GM19351 (cell line): ENCODE results near the gene SMG6.
A peak's percentile ranks its signal among the peaks of the same experiment; 100 is the strongest.

Experiments used
- ATAC-seq: cut with Tn5 transposase; IDR thresholded peaks from one replicate; pipeline ENCODE4 v1.9.1; 2021; ENCODE audit warnings: mild to moderate bottlenecking, moderate library complexity; ENCODE audit not compliant: unreplicated experiment

Gene SMG6

GRCh38 chr17:2111691-2112090, 191.9 kb downstream of the SMG6 start:
- ATAC-seq: no peak

GRCh38 chr17:2110436-2110835, 193.1 kb downstream of the SMG6 start:
- no peak for ATAC-seq

DNA sequence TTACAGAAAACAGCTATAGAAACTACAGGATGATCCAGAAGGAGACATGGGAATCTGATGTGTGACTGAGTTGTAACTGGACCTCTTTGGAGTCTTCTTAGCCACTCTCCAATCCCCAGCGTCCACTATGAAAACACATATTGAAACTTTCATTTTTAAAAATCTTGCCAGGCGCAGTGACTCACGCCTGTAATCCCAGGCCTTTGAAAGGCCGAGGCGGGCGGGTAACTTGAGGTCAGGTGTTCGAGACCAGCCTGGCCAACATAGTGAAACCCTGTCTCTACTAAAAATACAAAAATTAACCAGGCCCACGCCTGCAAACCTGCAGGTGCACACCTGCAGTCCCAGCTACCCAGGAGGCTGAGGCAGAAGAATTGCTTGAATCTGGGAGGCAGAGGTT, 195.4 kb downstream of the SMG6 start:
- no peak for ATAC-seq

DNA sequence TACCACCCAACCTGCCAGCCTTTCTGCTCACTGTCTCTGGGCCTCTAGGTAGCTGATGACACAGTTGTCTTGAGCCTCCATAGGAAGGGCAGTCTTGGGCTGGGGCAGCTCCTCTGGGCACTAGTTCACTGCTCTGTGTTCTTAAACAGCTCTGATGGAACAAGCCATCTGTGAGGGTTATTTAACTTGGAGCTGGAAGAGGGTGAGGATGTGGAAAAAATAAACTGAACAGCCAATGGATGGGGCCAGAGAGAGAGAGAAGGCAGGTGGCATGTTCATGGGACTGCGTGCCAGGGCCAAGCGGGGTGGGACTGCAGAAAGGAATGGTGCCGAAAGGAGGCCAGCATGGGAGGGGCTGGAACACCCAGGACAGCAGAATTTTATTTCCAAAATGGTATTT, 196.1 kb downstream of the SMG6 start:
- ATAC-seq: no peak

- no peak for ATAC-seq
These were observed 196.5 kb downstream of the SMG6 start for GRCh38 chr17:2107050-2107449.

GRCh38 chr17:2106308-2106955, 197.2 kb downstream of the SMG6 start:
- no peak for ATAC-seq

GRCh38 chr17:2105663-2106062, 197.9 kb downstream of the SMG6 start:
- no peak for ATAC-seq

DNA sequence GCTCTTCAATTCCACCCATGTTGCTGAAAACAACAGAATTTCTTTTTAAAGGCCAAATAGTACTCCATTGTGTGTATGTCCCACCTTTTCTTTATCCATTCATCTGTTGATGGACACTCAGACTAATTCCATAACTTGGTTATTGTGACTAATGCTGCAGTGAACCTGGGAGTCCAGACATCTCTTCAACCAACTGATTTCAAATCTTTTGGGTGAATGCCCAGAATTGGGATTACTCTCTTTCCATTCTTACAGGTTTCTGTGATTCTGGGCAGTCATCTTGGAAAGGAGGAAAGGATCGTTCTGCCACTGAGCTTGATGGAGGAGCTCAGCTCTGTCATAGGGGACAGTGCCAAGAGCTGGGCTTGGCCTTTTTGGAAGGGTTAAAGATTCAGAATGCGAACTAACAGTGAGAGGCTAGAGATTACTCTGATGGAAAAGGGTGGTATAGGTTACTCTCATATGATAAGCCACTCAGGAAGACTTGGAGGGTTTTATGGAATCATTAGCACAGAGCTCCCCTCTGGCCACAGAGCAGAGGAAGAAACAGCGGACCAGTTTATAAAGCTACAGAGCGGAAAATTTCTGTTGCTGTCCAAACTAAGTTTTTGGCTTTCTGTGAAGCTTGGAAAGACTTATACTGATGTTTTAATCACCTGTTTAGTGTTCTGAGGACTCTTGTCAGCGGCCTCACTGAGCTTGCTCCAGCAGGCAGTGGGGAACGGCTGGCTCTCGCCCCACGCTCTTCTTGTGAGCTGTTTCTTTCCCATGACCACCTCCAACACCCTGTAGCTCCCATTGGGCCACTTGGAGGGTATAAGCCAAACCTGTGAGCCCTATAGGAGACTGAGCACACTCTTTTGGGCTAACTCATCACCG, 200.4 kb downstream of the SMG6 start:
- no peak for ATAC-seq

DNA sequence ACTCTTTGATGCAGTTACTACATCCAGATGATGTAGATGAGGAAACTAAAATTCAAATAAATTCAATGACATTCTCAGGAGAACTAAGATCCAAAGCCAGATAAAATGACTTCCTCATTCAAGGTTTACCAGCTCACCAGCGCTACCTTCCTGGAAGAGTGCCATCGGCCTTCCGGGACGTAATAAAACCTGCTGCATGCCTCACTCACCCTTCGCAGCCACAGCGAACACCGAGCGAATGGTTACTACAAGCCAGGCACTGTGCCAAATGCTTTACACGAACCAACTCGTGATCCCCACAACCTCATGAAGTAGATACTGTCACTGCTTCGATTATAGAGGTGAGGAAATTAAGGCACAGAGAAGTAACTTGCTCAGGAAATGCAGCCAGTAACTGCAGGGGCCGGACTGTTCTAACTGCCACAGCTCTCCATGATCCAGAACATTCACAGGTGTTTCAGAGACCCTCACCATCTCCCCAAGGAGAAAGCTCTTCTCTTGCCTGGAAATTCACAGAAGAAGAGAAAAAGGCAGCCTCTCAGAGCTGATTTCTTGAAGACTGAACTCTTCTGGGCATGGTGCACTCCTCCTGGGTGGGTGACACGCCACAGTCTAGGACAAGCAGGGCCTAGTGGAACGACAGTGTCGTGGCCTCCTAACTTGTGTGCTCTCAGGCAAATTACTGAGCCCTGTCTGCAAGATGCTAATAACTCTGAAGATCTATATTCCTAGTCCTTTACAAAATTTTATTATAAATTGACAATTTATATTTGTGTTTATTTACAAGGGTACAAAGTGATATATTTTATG, 201.9 kb downstream of the SMG6 start:
- ATAC-seq: no peak

DNA sequence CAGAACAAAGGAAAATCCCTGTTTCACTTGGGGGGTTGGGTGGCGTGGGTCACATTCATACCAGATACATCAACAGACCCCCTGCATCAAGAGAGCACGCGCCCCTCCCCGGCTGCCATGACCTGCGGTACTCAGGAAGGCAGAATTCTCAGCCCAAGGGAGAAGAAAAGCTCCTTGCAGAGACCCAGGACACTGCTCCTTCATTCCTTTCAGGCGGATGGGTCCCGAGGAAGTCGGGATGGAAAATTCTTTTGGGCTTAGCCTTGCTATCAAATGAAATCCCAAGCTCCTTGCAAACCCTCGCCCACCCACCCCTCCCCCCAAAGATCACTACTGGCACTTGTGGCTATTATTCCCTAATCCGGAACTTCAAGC, 208.1 kb downstream of the SMG6 start:
- no peak for ATAC-seq

DNA sequence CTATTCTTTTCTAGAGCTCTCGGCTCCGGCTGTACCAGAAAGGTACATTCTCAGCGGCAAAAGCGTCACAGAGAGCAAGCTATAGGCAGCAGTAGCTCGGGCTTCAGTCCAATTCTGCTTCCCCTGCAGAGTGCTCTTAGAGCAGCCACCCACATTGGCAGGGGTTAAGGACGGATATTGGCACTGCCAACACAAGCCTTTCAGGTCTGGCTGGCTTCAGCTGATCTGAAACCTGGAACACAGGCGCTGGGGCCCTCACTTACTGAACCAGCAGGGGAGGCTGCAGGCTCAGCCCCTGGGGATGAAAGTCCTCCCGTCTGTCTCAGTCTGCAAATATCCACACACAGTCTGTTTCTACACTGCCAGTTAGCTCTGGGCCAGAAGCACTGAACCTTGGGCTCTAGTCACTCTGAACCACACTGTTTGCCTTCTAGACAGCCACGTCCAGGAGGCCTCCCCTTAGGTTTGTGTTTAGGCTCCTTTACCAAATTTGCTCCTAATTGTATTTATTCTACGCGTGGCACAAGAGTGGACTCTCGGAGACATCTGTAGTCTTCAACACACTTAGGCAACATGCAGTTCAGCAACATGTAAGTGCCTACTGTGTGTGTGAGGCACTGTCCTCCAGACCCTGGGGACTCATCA, 208.6 kb downstream of the SMG6 start:
- ATAC-seq: no peak

- no peak for ATAC-seq
These were observed 210.2 kb downstream of the SMG6 start for GRCh38 chr17:2093349-2093748.

DNA sequence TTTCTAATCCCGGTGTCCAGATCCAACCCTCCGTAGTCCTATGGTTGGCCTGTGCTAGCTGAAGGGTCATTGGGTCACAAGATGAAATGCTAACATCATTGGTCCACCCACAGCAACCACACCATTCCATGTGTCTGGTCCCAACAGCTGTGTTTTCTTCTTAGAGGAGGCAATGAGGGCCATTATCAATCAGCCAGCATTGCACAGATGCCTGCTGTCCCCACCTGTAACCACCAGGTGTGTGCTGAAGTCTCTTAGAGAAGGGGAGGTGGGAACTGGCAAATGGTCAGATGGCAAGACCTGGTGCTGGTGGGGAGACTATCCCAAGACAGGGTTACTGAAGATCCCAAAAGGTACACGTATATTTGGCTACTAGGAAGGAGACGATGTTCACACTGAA, 211.3 kb downstream of the SMG6 start:
- no peak for ATAC-seq

- no peak for ATAC-seq
These were observed 212.6 kb downstream of the SMG6 start for GRCh38 chr17:2090804-2091534.

GRCh38 chr17:2090210-2090641, 213.4 kb downstream of the SMG6 start:
- no peak for ATAC-seq

- ATAC-seq: peak; percentile 14
These were observed 214.6 kb downstream of the SMG6 start for GRCh38 chr17:2089021-2089422.

DNA sequence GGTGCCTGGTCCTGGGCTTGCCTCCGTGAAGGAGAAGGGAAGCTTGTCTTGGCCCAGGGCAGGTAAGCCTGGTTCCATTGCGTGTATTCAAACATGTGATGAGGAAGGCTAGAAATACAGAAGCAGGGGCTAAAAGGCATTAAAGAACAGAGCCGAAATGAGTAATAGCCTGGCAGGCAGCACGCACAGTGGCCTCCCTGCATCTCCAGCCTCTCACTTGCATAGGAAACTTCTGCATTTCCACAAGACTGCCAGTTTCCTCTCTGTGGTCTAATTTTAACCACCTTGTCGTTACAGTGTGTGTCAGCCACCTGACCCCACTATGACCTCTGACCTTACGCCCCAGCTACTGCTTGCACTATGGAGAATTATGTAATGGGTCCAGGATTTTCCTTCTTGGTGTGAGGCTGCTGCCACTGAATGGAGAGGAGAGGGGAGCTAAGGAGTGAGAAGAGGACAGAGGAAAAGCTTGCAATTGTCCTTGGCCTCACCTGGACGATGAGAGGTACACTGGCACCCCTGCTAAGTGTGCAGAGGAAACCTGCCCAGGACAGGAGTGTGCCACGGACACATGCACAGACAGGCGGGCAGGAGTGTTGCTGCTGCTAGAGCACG, 215.9 kb downstream of the SMG6 start:
- ATAC-seq: peak; percentile 44

- no peak for ATAC-seq
These were observed 217.3 kb downstream of the SMG6 start for GRCh38 chr17:2086306-2086705.

DNA sequence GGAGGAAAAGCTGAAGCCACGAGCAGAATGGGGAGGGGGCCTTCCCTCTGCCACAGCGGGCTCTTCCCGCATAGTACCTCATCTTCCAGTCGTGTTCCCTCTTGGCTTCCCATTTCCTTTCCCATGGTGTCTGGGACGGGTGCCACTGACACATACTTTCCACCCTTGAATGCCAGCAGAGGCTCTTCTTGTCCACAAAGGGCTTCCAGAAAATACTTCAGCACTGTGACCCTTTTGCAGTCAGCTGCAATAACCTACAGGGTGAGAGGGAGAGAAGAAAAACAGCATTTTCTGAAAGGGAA, 218.0 kb downstream of the SMG6 start:
- no peak for ATAC-seq
